ENCODE results near the gene CHD9NB.

CHD9NB gene

GRCh38 chr16:53083119-53083518 lies 30.4 kb upstream of the CHD9NB start:
- TF ChIP-seq, protein P1, sequence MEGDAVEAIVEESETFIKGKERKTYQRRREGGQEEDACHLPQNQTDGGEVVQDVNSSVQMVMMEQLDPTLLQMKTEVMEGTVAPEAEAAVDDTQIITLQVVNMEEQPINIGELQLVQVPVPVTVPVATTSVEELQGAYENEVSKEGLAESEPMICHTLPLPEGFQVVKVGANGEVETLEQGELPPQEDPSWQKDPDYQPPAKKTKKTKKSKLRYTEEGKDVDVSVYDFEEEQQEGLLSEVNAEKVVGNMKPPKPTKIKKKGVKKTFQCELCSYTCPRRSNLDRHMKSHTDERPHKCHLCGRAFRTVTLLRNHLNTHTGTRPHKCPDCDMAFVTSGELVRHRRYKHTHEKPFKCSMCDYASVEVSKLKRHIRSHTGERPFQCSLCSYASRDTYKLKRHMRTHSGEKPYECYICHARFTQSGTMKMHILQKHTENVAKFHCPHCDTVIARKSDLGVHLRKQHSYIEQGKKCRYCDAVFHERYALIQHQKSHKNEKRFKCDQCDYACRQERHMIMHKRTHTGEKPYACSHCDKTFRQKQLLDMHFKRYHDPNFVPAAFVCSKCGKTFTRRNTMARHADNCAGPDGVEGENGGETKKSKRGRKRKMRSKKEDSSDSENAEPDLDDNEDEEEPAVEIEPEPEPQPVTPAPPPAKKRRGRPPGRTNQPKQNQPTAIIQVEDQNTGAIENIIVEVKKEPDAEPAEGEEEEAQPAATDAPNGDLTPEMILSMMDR (IDR thresholded peaks at IDR 0.05; ENCODE audit: insufficient read depth, low read depth, low read length, missing control alignments) = no peak
- no peak overlapping the region for H3K4me3 ChIP-seq (ENCODE audit: low read depth, low read length)
- no peak for DNase-seq (ENCODE audit: low read depth)

- no peak overlapping the region for H3K4me3 ChIP-seq (ENCODE audit: low read depth, low read length)
- TF ChIP-seq, protein P1 (IDR thresholded peaks at IDR 0.05; ENCODE audit: insufficient read depth, low read depth, low read length, missing control alignments) = no peak
- no peak for DNase-seq (ENCODE audit: low read depth)
These were observed 29.8 kb upstream of the CHD9NB start for GRCh38 chr16:53082509-53082908.

- no peak for DNase-seq (ENCODE audit: low read depth)
- TF ChIP-seq, protein P1 (IDR thresholded peaks at IDR 0.05; ENCODE audit: insufficient read depth, low read depth, low read length, missing control alignments) = no peak
- no peak overlapping the region for H3K4me3 ChIP-seq (ENCODE audit: low read depth, low read length)
These were observed 29.1 kb upstream of the CHD9NB start for GRCh38 chr16:53081686-53082407.

- DNase-seq (ENCODE audit: low read depth) = no peak
- H3K4me3 ChIP-seq (ENCODE audit: low read depth, low read length) = no peak overlapping the region
- TF ChIP-seq, protein P1 (IDR thresholded peaks at IDR 0.05; ENCODE audit: insufficient read depth, low read depth, low read length, missing control alignments) = no peak
These were observed 28.3 kb upstream of the CHD9NB start for GRCh38 chr16:53081032-53081424.

DNA sequence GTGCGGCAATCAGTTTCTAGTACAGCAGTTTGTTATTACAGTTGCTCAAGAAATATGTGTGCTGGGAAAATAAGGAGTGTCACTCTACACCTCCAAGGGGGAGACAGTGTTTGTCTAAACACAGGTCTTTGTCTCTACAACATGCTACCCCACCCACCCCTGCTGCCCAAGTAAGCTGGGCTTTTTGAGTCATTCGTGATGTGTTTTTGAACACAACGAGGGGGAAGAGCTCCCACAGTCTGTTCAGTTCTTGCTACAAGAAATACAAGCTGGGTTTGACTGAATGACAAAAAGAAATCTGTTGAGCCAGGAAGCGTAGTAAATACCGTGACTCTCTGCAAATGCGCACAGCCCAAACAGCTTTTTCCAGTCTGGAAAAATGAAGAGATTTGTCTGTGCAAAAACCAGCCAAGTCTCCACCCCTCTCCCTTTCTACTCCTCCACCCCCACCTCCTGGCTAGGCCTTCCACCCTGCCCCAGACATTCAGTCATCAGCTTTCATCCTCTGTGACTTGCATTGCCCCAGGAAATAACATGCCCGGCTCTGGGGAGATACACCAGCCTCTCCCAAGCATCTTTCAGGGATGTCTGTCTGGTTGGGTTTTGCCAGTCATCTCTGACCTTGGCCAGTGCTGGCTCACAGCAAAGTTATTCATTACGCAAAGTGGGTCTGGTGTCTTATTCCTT lies 27.8 kb upstream of the CHD9NB start:
- no peak overlapping the region for H3K4me3 ChIP-seq (ENCODE audit: low read depth, low read length)
- TF ChIP-seq, protein P1 (IDR thresholded peaks at IDR 0.05; ENCODE audit: insufficient read depth, low read depth, low read length, missing control alignments) = no peak
- no peak for DNase-seq (ENCODE audit: low read depth)

- TF ChIP-seq, protein P1 (IDR thresholded peaks at IDR 0.05; ENCODE audit: insufficient read depth, low read depth, low read length, missing control alignments) = no peak
- no peak overlapping the region for H3K4me3 ChIP-seq (ENCODE audit: low read depth, low read length)
These were observed 26.2 kb upstream of the CHD9NB start for GRCh38 chr16:53078765-53079485.

More at GRCh38 chr16:53078765-53079485, 26.2 kb upstream of the CHD9NB start:
- DNase-seq (ENCODE audit: low read depth) = no peak
